CD8-positive, alpha-beta memory T cell (primary cell): Measurements from ENCODE around the gene POU2F1. TPM values are rescaled to one million over a fixed set of nuclear protein-coding genes. Genes with fewer than 3 reads are reported as not detected.

ENCODE experiments used
- CTCF ChIA-PET: fragments of 350-600 bp; sonication (Branson Sonifier 250); formaldehyde crosslinking; loops from one replicate; lab custom pipeline; 2021; ENCODE audit warnings: antibody characterized with exemption; lab: Charles Lee
- POLR2A ChIA-PET: fragments of 350-600 bp; sonication (Branson Sonifier 250); formaldehyde crosslinking; loops from one replicate; lab custom pipeline; 2021; ENCODE audit warnings: antibody characterized with exemption; lab: Charles Lee
- DNase-seq, 5 donors: peaks; one replicate each; pipeline versions ENCODE4 v3.0.0 to v3.0.0-alpha.2; 2020 to 2022; ENCODE audit warnings: mixed read lengths in 1 of 5
- H3K27ac ChIP-seq: one replicate; pipeline ENCODE4 v1.7.0; 2013; ENCODE audit warnings: low read depth, mild to moderate bottlenecking, low read length, moderate library complexity
- H3K27me3 ChIP-seq: 2 replicates; pipeline ENCODE4 v1.7.0; 2013; ENCODE audit warnings: low read length, mild to moderate bottlenecking; ENCODE audit not compliant: insufficient read depth, poor library complexity, severe bottlenecking
- H3K36me3 ChIP-seq: 2 replicates; pipeline ENCODE4 v1.7.0; 2013; ENCODE audit warnings: mild to moderate bottlenecking, low read length, moderate library complexity; ENCODE audit not compliant: insufficient read depth
- H3K4me1 ChIP-seq: 2 replicates; pipeline ENCODE4 v1.7.0; 2013; ENCODE audit warnings: mild to moderate bottlenecking, low read length, moderate library complexity; ENCODE audit not compliant: insufficient read depth
- H3K4me3 ChIP-seq: 2 replicates; pipeline ENCODE4 v1.7.0; 2013; ENCODE audit warnings: mild to moderate bottlenecking, low read length
- H3K9me3 ChIP-seq: 2 replicates; pipeline ENCODE4 v1.7.0; 2013; ENCODE audit warnings: mild to moderate bottlenecking, low read length
- H3K27ac Mint-ChIP-seq, 8 donors: one replicate each; pipeline ENCODE4 v1.8.0; 2020 to 2021; ENCODE audit warnings: mixed read lengths in 8 of 8, mild to moderate bottlenecking in 6 of 8, inconsistent platforms in 3 of 8, moderate library complexity in 3 of 8
- H3K27me3 Mint-ChIP-seq, 2 donors: one replicate each; pipeline ENCODE4 v1.8.0; 2020 to 2021; ENCODE audit warnings: mixed read lengths in 2 of 2, mild to moderate bottlenecking in 1 of 2, moderate library complexity in 1 of 2
- H3K36me3 Mint-ChIP-seq, 3 donors: one replicate each; pipeline ENCODE4 v1.8.0; 2020 to 2021; ENCODE audit warnings: mixed read lengths in 3 of 3, inconsistent platforms in 1 of 3, mild to moderate bottlenecking in 1 of 3
- H3K4me1 Mint-ChIP-seq, 3 donors: one replicate each; pipeline ENCODE4 v1.8.0; 2020 to 2021; ENCODE audit warnings: mixed read lengths in 3 of 3, inconsistent platforms in 1 of 3, mild to moderate bottlenecking in 1 of 3
- H3K4me3 Mint-ChIP-seq, 7 donors: one replicate each; pipeline ENCODE4 v1.8.0; 2020 to 2021; ENCODE audit warnings: mixed read lengths in 7 of 7, mild to moderate bottlenecking in 6 of 7, moderate library complexity in 4 of 7, inconsistent platforms in 2 of 7
- H3K9me3 Mint-ChIP-seq, 5 donors: one replicate each; pipeline ENCODE4 v1.8.0; 2020 to 2022; ENCODE audit warnings: mixed read lengths in 5 of 5, mild to moderate bottlenecking in 3 of 5, moderate library complexity in 2 of 5, inconsistent platforms in 1 of 5
- polyA plus RNA-seq: library from polyadenylated mRNA; unstranded; fragments of 300-500 nt; fragmentation: Illumina TruSeq; gene quantifications from one replicate; pipeline ENCODE4 v1.2.3, GENCODE V29; 2021
- total RNA-seq, 2 experiments: library from RNA; stranded (reverse); gene quantifications; one replicate each; pipeline ENCODE4 v1.2.3, GENCODE V29; 2021

Gene POU2F1
- total and polyA plus RNA-seq, 3 experiments from 2014 or later, result 11.8 to 13.5 (median 12.3) TPM

GRCh38 chr1:167266965-167267364 lies 46.3 kb downstream of the POU2F1 start:
- no peak for DNase-seq
- H3K4me3 ChIP-seq, result no peak overlapping the region
- no peaks in the 10 kb centered on the region for H3K9me3 Mint-ChIP-seq
- no peak overlapping the region for H3K27ac ChIP-seq
- H3K9me3 ChIP-seq, result no peaks in the 10 kb centered on the region
- POLR2A ChIA-PET, result no interaction called here
- H3K4me3 Mint-ChIP-seq, result no peak overlapping the region
- H3K36me3 ChIP-seq, result no peaks in the 10 kb centered on the region
- peaks cover 0 to 1% (median 0%) of the 10 kb centered on the region in 3 donors for H3K36me3 Mint-ChIP-seq
- no peak overlapping the region for H3K27ac Mint-ChIP-seq
- H3K4me1 ChIP-seq, result peaks cover 31% of the 10 kb centered on the region
- CTCF ChIA-PET, result interaction anchor here (0.8 to 3.2 kb wide), 20 partner anchors 8 to 291 kb away, joined by 3 to 29 read pairs (median 5); partner anchors contain the start of genes CD247 and CREG1
- H3K4me1 Mint-ChIP-seq, result peaks cover 10 to 24% (median 23%) of the 10 kb centered on the region in 3 donors
- no peaks in the 10 kb centered on the region for H3K27me3 ChIP-seq
- no peaks in the 10 kb centered on the region for H3K27me3 Mint-ChIP-seq

DNA sequence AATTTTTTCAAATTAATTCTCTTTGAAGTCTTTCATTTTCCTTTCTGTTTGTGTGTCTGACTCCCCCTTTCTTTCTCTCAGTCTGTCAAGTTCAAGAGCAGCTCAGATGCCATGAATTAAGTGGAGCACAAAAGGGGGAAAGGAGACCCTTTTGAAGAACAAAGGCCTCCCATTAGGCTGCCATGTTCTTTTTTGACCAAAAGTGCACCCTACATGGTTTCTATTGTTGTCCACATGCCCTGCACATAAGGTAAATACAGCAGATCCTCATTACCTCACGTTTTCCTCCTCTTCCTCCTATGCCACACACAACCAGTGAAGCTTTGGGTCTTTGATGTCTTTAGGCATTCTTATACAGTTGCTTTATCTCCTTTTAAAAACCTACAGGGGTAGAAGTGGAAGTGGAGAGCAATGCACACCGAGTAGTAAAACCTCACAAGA lies 47.7 kb downstream of the POU2F1 start:
- Mint-ChIP-seq H3K27me3 (no peaks in the 10 kb centered on the region), H3K27ac (peak overlapping the region in 1 of 8 donors; percentile 37), H3K36me3 (peaks cover 0 to 1% (median 0%) of the 10 kb centered on the region in 3 donors), H3K4me3 (no peak overlapping the region), H3K9me3 (no peaks in the 10 kb centered on the region), H3K4me1 (peaks cover 14 to 34% (median 33%) of the 10 kb centered on the region in 3 donors)
- H3K27ac ChIP-seq, result no peak overlapping the region
- no peak for DNase-seq
- H3K36me3 ChIP-seq, result no peaks in the 10 kb centered on the region
- H3K4me1 ChIP-seq, result peaks cover 23% of the 10 kb centered on the region
- CTCF ChIA-PET, result interaction anchor here (0.6 to 3.2 kb wide), 28 partner anchors 9 to 289 kb away, joined by 3 to 29 read pairs (median 4); partner anchors contain the start of genes CD247 and CREG1
- POLR2A ChIA-PET, result interaction anchor here (1.7 kb wide), 1 partner anchor 48 kb away, joined by 7 read pairs; no protein-coding TSS in a partner anchor
- H3K9me3 ChIP-seq, result no peaks in the 10 kb centered on the region
- H3K27me3 ChIP-seq, result no peaks in the 10 kb centered on the region
- H3K4me3 ChIP-seq, result no peak overlapping the region

GRCh38 chr1:167270349-167271092 lies 49.8 kb downstream of the POU2F1 start:
- Mint-ChIP-seq H3K36me3 (peaks cover 0 to 2% (median 0%) of the 10 kb centered on the region in 3 donors), H3K9me3 (no peaks in the 10 kb centered on the region), H3K27ac (peak overlapping the region in 1 of 8 donors; percentile 26), H3K4me3 (no peak overlapping the region), H3K27me3 (no peaks in the 10 kb centered on the region), H3K4me1 (peaks cover 19 to 42% (median 37%) of the 10 kb centered on the region in 3 donors)
- peaks cover 6% of the 10 kb centered on the region for H3K4me1 ChIP-seq
- DNase-seq, result no peak
- no peaks in the 10 kb centered on the region for H3K9me3 ChIP-seq
- H3K4me3 ChIP-seq, result no peak overlapping the region
- CTCF ChIA-PET, result no interaction called here
- no peaks in the 10 kb centered on the region for H3K27me3 ChIP-seq
- no peaks in the 10 kb centered on the region for H3K36me3 ChIP-seq
- POLR2A ChIA-PET, result no interaction called here
- no peak overlapping the region for H3K27ac ChIP-seq

- CTCF ChIA-PET, result no interaction called here
Measured at GRCh38 chr1:167272369-167272957, 51.8 kb downstream of the POU2F1 start.

DNA sequence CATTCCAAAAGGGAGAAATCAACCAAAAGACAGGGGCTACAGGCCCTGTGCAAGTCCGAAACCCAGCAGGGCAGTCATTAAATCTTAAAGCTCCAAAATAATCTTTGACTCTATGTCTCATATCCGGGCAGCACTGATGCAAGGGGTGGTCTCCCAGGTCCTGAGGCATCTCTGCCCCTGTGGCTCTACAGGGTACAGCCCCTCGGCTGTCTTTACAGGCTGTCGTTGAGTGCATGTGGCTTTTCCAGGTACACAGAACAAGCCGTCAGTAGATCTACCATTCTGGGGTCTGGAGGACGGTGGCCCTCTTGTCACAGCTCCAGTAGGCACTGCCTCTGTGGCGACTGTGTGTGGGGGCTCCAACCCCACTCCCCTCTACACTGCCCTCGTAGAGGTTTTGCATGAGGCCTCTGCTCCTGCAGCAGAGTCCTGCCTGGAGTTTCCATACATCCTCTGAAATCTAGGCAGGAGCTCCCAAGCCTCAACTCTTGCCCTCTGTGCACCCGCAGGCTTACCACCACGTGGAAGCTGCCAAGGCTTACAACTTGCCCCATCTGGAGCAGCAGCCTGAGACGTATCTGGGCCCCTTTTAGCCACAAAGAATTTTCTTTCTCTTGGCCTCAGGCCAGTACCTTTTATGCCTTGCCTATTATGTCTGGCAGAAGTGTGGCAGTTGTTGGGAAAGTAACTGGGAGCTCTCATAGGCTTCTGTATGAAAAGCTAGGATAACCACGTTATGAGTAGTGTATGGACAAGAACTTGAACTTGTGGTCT lies 52.5 kb downstream of the POU2F1 start:
- Histone ChIP-seq H3K4me3 (no peak overlapping the region), H3K36me3 (no peaks in the 10 kb centered on the region), H3K4me1 (no peaks in the 10 kb centered on the region), H3K27me3 (no peaks in the 10 kb centered on the region), H3K9me3 (no peaks in the 10 kb centered on the region), H3K27ac (no peak overlapping the region)
- DNase-seq, result no peak
- Mint-ChIP-seq H3K4me3 (no peak overlapping the region), H3K27ac (peak overlapping the region in 1 of 8 donors; percentile 69), H3K36me3 (peaks cover 0 to 2% (median 0%) of the 10 kb centered on the region in 3 donors), H3K4me1 (peaks cover 22 to 43% (median 43%) of the 10 kb centered on the region in 3 donors), H3K27me3 (peaks cover 0 to 1% of the 10 kb centered on the region in 2 donors), H3K9me3 (no peaks in the 10 kb centered on the region)
- ChIA-PET POLR2A (no interaction called here), CTCF (no interaction called here)

More at GRCh38 chr1:167272369-167272957, 51.8 kb downstream of the POU2F1 start:
- H3K4me1 ChIP-seq, result peaks cover 3% of the 10 kb centered on the region
- no peaks in the 10 kb centered on the region for H3K27me3 ChIP-seq
- Mint-ChIP-seq H3K4me1 (peaks cover 22 to 50% (median 42%) of the 10 kb centered on the region in 3 donors), H3K27me3 (no peaks in the 10 kb centered on the region), H3K9me3 (no peaks in the 10 kb centered on the region), H3K27ac (peak overlapping the region in 4 of 8 donors; percentile 30 to 69 (median 58)), H3K4me3 (no peak overlapping the region), H3K36me3 (peaks cover 0 to 2% (median 0%) of the 10 kb centered on the region in 3 donors)
- H3K27ac ChIP-seq, result no peak overlapping the region
- no peaks in the 10 kb centered on the region for H3K36me3 ChIP-seq
- POLR2A ChIA-PET, result no interaction called here
- no peaks in the 10 kb centered on the region for H3K9me3 ChIP-seq
- no peak overlapping the region for H3K4me3 ChIP-seq
- DNase-seq, result no peak

- Mint-ChIP-seq H3K4me1 (peaks cover 22 to 41% (median 40%) of the 10 kb centered on the region in 3 donors), H3K27ac (peak overlapping the region in 1 of 8 donors; percentile 6), H3K27me3 (peaks cover 0 to 1% of the 10 kb centered on the region in 2 donors), H3K36me3 (peaks cover 0 to 2% (median 0%) of the 10 kb centered on the region in 3 donors), H3K4me3 (no peak overlapping the region), H3K9me3 (no peaks in the 10 kb centered on the region)
- no peaks in the 10 kb centered on the region for H3K9me3 ChIP-seq
- H3K36me3 ChIP-seq, result no peaks in the 10 kb centered on the region
- H3K4me1 ChIP-seq, result no peaks in the 10 kb centered on the region
- H3K27me3 ChIP-seq, result no peaks in the 10 kb centered on the region
- H3K27ac ChIP-seq, result no peak overlapping the region
- H3K4me3 ChIP-seq, result no peak overlapping the region
- ChIA-PET CTCF (no interaction called here), POLR2A (interaction anchor here (0.7 kb wide), 1 partner anchor 307 kb away, joined by 3 read pairs; no protein-coding TSS in a partner anchor)
- no peak for DNase-seq
Measured at GRCh38 chr1:167274061-167274460, 53.4 kb downstream of the POU2F1 start.

- Histone ChIP-seq H3K27me3 (no peaks in the 10 kb centered on the region), H3K4me3 (no peak overlapping the region), H3K36me3 (no peaks in the 10 kb centered on the region), H3K9me3 (no peaks in the 10 kb centered on the region), H3K4me1 (no peaks in the 10 kb centered on the region), H3K27ac (no peak overlapping the region)
- Mint-ChIP-seq H3K36me3 (peaks cover 0 to 1% (median 0%) of the 10 kb centered on the region in 3 donors), H3K27ac (peak overlapping the region in 2 of 8 donors; percentile 18 to 66), H3K27me3 (peaks cover 0 to 1% of the 10 kb centered on the region in 2 donors), H3K4me1 (peaks cover 17 to 47% (median 38%) of the 10 kb centered on the region in 3 donors), H3K4me3 (no peak overlapping the region), H3K9me3 (no peaks in the 10 kb centered on the region)
- ChIA-PET CTCF (interaction anchor here (1.3 kb wide), 1 partner anchor 9 kb away, joined by 6 read pairs; no protein-coding TSS in a partner anchor), POLR2A (no interaction called here)
- DNase-seq, result no peak
Measured at GRCh38 chr1:167276969-167277368, 56.3 kb downstream of the POU2F1 start.
